ENCODE measurements around the gene BLVRB. TPM values are rescaled to one million over a fixed set of nuclear protein-coding genes. Genes with fewer than 3 reads are reported as not detected.

Gene BLVRB
- 242 to 310 TPM (median 270 TPM) in 5 replicates for total RNA-seq (2022; extraction: Qiagen RNA extraction)

GRCh38 chr19:40465557-40466218 is at the start of gene BLVRB:
Gene BLVRB (minus strand): TSS chr19:40465745. CDS start chr19:40465688, 57 bp downstream.

GRCh38 chr19:40466985-40467734 is 1.6 kb upstream of the BLVRB start, which contains the start of gene SPTBN4:
Gene SPTBN4 (plus strand): TSS chr19:40467001. CDS start chr19:40472622, 5,621 bp downstream.

GRCh38 chr19:40444000-40444824 is 21.3 kb downstream of the BLVRB start, which contains the start of gene SERTAD3:
Gene SERTAD3 (minus strand): TSS chr19:40444335. CDS start chr19:40442080, 2,255 bp downstream.

GRCh38 chr19:40425450-40426287 is 39.9 kb downstream of the BLVRB start, which contains the start of gene SERTAD1:
Gene SERTAD1 (minus strand): TSS chr19:40425992. CDS start chr19:40423546, 2,446 bp downstream.

GRCh38 chr19:40413291-40413845 is 52.2 kb downstream of the BLVRB start, which contains the start of gene PRX:
Gene PRX (minus strand): TSS chr19:40413378. CDS start chr19:40407932, 5,446 bp downstream.

Other genes starting within 250 kb of the BLVRB start
- gene TTC9B, start 247.4 kb downstream of the BLVRB start, total RNA-seq (2022; extraction: Qiagen RNA extraction), result 0.25 to 0.54 TPM (median 0.32 TPM) in 5 replicates
- 0.11 to 0.41 TPM (median 0.25 TPM) in 5 replicates for gene CCNP, start 239.1 kb downstream of the BLVRB start, total RNA-seq (2022; extraction: Qiagen RNA extraction)
- gene AKT2, start 180.4 kb downstream of the BLVRB start, total RNA-seq (2022; extraction: Qiagen RNA extraction), result 113 to 203 TPM (median 198 TPM) in 5 replicates
- 23.8 to 33.1 TPM (median 31.5 TPM) in 5 replicates for gene C19orf47, start 117.3 kb downstream of the BLVRB start, total RNA-seq (2022; extraction: Qiagen RNA extraction)
- 245 to 279 TPM (median 256 TPM) in 5 replicates for gene PLD3, start 117.0 kb downstream of the BLVRB start, total RNA-seq (2022; extraction: Qiagen RNA extraction)
- 0.16 to 0.39 TPM (median 0.35 TPM) in 5 replicates for gene HIPK4, start 75.6 kb downstream of the BLVRB start, total RNA-seq (2022; extraction: Qiagen RNA extraction)
- gene PRX, start 52.4 kb downstream of the BLVRB start, total RNA-seq (2022; extraction: Qiagen RNA extraction), result 1.2 to 1.3 TPM (median 1.3 TPM) in 5 replicates
- 24.4 to 31.9 TPM (median 26.1 TPM) in 5 replicates for gene SERTAD1, start 39.8 kb downstream of the BLVRB start, total RNA-seq (2022; extraction: Qiagen RNA extraction)
- gene SERTAD3, start 21.4 kb downstream of the BLVRB start, total RNA-seq (2022; extraction: Qiagen RNA extraction), result 36.9 to 48.9 TPM (median 44.2 TPM) in 5 replicates
- 0.41 to 0.73 TPM (median 0.66 TPM) in 5 replicates for gene SPTBN4, start 1.3 kb upstream of the BLVRB start, total RNA-seq (2022; extraction: Qiagen RNA extraction)
- gene SHKBP1, start 111.1 kb upstream of the BLVRB start, total RNA-seq (2022; extraction: Qiagen RNA extraction), result 93.3 to 152 TPM (median 136 TPM) in 5 replicates
- 34.3 to 57.2 TPM (median 46.2 TPM) in 5 replicates for gene LTBP4, start 135.6 kb upstream of the BLVRB start, total RNA-seq (2022; extraction: Qiagen RNA extraction)
- gene NUMBL, start 224.9 kb upstream of the BLVRB start, total RNA-seq (2022; extraction: Qiagen RNA extraction), result 52.1 to 81.6 TPM (median 75.1 TPM) in 5 replicates